IMR-90 (cell line): Measurements from ENCODE around the gene GRID1.

Source experiments
- CTCF ChIP-seq: conservative IDR thresholded peaks from 2 replicates; pipeline ENCODE4 v1.5.1; 2012; ENCODE audit warnings: mild to moderate bottlenecking, low read depth, low read length, improper control_type of control experiment
- MXI1 ChIP-seq: IDR thresholded peaks from 2 replicates; pipeline ENCODE4 v1.6.1; 2012; ENCODE audit warnings: low read depth, mild to moderate bottlenecking, low read length, moderate library complexity, borderline replicate concordance
- POLR2A ChIP-seq: IDR thresholded peaks from 2 replicates; pipeline ENCODE4 v1.6.1; 2012; ENCODE audit warnings: mild to moderate bottlenecking, low read depth, low read length
- SMC3 ChIP-seq: fragments of 150-350 bp; IDR thresholded peaks from 2 replicates; pipeline ENCODE4 v1.6.1; 2016; ENCODE audit warnings: low read depth, mild to moderate bottlenecking, antibody characterized with exemption, low read length, moderate library complexity

- no peak for TF ChIP-seq CTCF
- TF ChIP-seq POLR2A, result no peak
- TF ChIP-seq SMC3, result no peak
- TF ChIP-seq MXI1, result no peak
Observed at GRCh38 chr10:86300399-86300925, 66.1 kb downstream of the GRID1 start.
